B cell (primary cell): ENCODE measurements around the gene TRHDE. TPM values are rescaled to one million over a fixed set of nuclear protein-coding genes. Genes with fewer than 3 reads are reported as not detected.

Source experiments
- ATAC-seq: fragments of 200-7000 bp; cut with Tn5 transposase; one replicate; pipeline ENCODE4 v1.10.0; 2021; ENCODE audit warnings: low read depth, mild to moderate bottlenecking, moderate number of reproducible peaks, moderate library complexity
- CTCF ChIA-PET: fragments of 350-600 bp; sonication (Branson Sonifier 250); formaldehyde crosslinking; loops from one replicate; lab custom pipeline; 2021; ENCODE audit warnings: antibody characterized with exemption, inconsistent platforms; lab: Charles Lee
- POLR2A ChIA-PET: fragments of 350-600 bp; sonication (Branson Sonifier 250); formaldehyde crosslinking; loops from one replicate; lab custom pipeline; 2021; ENCODE audit warnings: antibody characterized with exemption; lab: Charles Lee
- DNase-seq: peaks from one replicate; pipeline ENCODE4 v3.0.0; 2013
- H2AFZ ChIP-seq: 2 replicates; pipeline ENCODE4 v1.6.1; 2012; ENCODE audit warnings: mild to moderate bottlenecking, low read depth, low read length; ENCODE audit not compliant: insufficient read depth, poor library complexity, severe bottlenecking
- H3K27ac ChIP-seq, 2 donors: 1 replicate in 1 of 2; 2 replicates in 1 of 2; pipeline ENCODE4 v1.5.1; 2012 to 2013; ENCODE audit warnings: low read length in 2 of 2, mild to moderate bottlenecking in 2 of 2, moderate library complexity in 1 of 2
- H3K27me3 ChIP-seq, 4 experiments: fragments of 200-600 bp in 1 of 4; sonication (generic) in 1 of 4; replicated peaks in 1 of 4; 1 replicate in 2 of 4; 2 replicates in 2 of 4; pipeline versions ENCODE4 v1.6.1 to v1.7.0; 2013 to 2016; ENCODE audit warnings: low read length in 3 of 4, mild to moderate bottlenecking in 2 of 4, mixed read lengths in 1 of 4, moderate library complexity in 1 of 4; ENCODE audit not compliant: insufficient read depth in 4 of 4, control insufficient read depth in 3 of 4; ENCODE audit errors: control extremely low read depth in 1 of 4
- H3K36me3 ChIP-seq, 2 experiments: replicated peaks in 1 of 2; 1 replicate in 1 of 2; 2 replicates in 1 of 2; pipeline versions ENCODE4 v1.6.1 to v1.7.1; 2013; ENCODE audit warnings: low read length in 1 of 2; ENCODE audit not compliant: insufficient read depth in 2 of 2, control insufficient read depth in 1 of 2; ENCODE audit errors: control extremely low read depth in 1 of 2, extremely low read depth in 1 of 2
- H3K4me1 ChIP-seq, 2 donors: fragments of 200-600 bp in 1 of 2; sonication (generic) in 1 of 2; 1 replicate in 1 of 2; 2 replicates in 1 of 2; pipeline versions ENCODE4 v1.5.1 to v1.6.1; 2013 to 2017; ENCODE audit warnings: low read length in 2 of 2; ENCODE audit not compliant: control insufficient read depth in 2 of 2, insufficient read depth in 2 of 2
- H3K4me2 ChIP-seq: replicated peaks from 2 replicates; pipeline ENCODE3; 2012; ENCODE audit warnings: mild to moderate bottlenecking, low read depth, low read length; ENCODE audit not compliant: poor library complexity, severe bottlenecking
- H3K4me3 ChIP-seq, 5 experiments: fragments of 200-600 bp in 1 of 5; sonication (generic) in 1 of 5; 1 replicate in 3 of 5; 2 replicates in 2 of 5; pipeline versions ENCODE4 v1.5.1 to v1.7.0; 2011 to 2016; ENCODE audit warnings: low read length in 4 of 5, mild to moderate bottlenecking in 4 of 5, low read depth in 2 of 5, control low read depth in 1 of 5, moderate library complexity in 1 of 5; ENCODE audit not compliant: insufficient read depth in 1 of 5; ENCODE audit errors: control extremely low read depth in 1 of 5, extremely low read depth in 1 of 5
- H3K79me2 ChIP-seq: fragments of 200-600 bp; sonication (generic); one replicate; pipeline ENCODE4 v1.6.0; 2016; ENCODE audit warnings: low read length; ENCODE audit not compliant: control insufficient read depth, insufficient read depth
- H3K9ac ChIP-seq: fragments of 200-600 bp; sonication (generic); 2 replicates; pipeline ENCODE4 v1.6.1; 2017; ENCODE audit warnings: mild to moderate bottlenecking, low read length, moderate library complexity
- H3K9me3 ChIP-seq, 3 donors: one replicate each; pipeline versions ENCODE4 v1.6.1 to v1.7.1; 2013; ENCODE audit warnings: low read length in 2 of 3; ENCODE audit not compliant: control insufficient read depth in 2 of 3, insufficient read depth in 1 of 3; ENCODE audit errors: control extremely low read depth in 1 of 3
- H4K20me1 ChIP-seq: 2 replicates; pipeline ENCODE4 v1.6.0; 2012; ENCODE audit warnings: mild to moderate bottlenecking, low read length; ENCODE audit not compliant: insufficient read depth, control insufficient read depth, poor library complexity, severe bottlenecking
- H3K27ac Mint-ChIP-seq: one replicate; pipeline ENCODE4 v1.8.0; 2021; ENCODE audit warnings: mixed read lengths
- H3K27me3 Mint-ChIP-seq: one replicate; pipeline ENCODE4 v1.8.0; 2021; ENCODE audit warnings: mixed read lengths
- H3K4me1 Mint-ChIP-seq: one replicate; pipeline ENCODE4 v1.8.0; 2021; ENCODE audit warnings: mixed read lengths
- H3K4me3 Mint-ChIP-seq: one replicate; pipeline ENCODE4 v1.8.0; 2021; ENCODE audit warnings: mixed read lengths
- H3K9me3 Mint-ChIP-seq: one replicate; pipeline ENCODE4 v1.8.0; 2022; ENCODE audit warnings: mixed read lengths; ENCODE audit not compliant: insufficient read depth
- EZH2 ChIP-seq: IDR thresholded peaks from 2 replicates; pipeline ENCODE4 v1.6.1; 2012; ENCODE audit warnings: borderline replicate concordance, low read depth, mild to moderate bottlenecking, moderate library complexity, low read length; ENCODE audit not compliant: insufficient read depth, poor library complexity, severe bottlenecking
- WGBS: methylation state at CpG from one replicate; pipeline ENCODE4 v1.1.5; 2013; ENCODE audit warnings: missing lambda C conversion rate; ENCODE audit not compliant: insufficient coverage; 5-methylcytosine and 5-hydroxymethylcytosine counted together
- intact Hi-C: fragments of 100-400 bp; cut with micrococcal nuclease; formaldehyde crosslinking; loops from one replicate; pipeline ENCODE4 v1.10.0; 2022
- polyA plus RNA-seq: library from polyadenylated mRNA; depleted of rRNA; stranded (reverse); fragments of >200 nt; gene quantifications from 2 replicates; pipeline ENCODE4 v1.2.3, GENCODE V29; 2012
- total RNA-seq, 2 donors: library from RNA; stranded (reverse); fragments of 120-200 nt in 1 of 2; gene quantifications; 1 replicate in 1 of 2; 2 replicates in 1 of 2; pipeline versions ENCODE4 v1.2.3 to v1.2.4, GENCODE V29; 2013 to 2022
- TF ChIP-seq, protein P1 (sequence below): fragments of 200-600 bp; IDR thresholded peaks from one replicate; pipeline ENCODE4 v1.8.0; 2022; ENCODE audit warnings: antibody characterized with exemption, mild to moderate bottlenecking

Gene TRHDE
- total and polyA plus RNA-seq, 2 donors (not counting 1 experiment from before 2014, with no cell fraction given): not detected

- ATAC-seq: no peak
These were observed 13.7 kb downstream of the TRHDE start for GRCh38 chr12:72285861-72286260.

DNA sequence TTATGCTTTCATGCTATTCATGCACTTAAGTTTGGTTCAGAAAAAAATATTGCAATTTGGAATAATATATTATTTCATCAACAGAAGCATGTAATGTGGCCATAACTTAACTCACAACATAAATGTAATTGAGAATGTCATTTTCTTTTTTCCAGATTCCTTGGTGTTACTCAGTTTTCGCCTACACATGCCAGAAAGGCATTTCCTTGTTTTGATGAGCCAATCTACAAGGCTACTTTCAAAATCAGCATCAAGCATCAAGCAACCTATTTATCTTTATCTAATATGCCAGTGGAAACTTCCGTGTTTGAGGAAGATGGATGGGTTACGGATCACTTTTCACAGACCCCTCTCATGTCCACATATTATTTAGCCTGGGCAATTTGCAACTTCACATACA is 14.4 kb downstream of the TRHDE start:
- no peaks in the 10 kb centered on the region for H3K9me3 ChIP-seq
- H3K4me1 ChIP-seq: no peaks in the 10 kb centered on the region
- intact Hi-C loops: no loop called here
- H3K4me1 Mint-ChIP-seq: no peaks in the 10 kb centered on the region
- WGBS: no CpG with 5 or more reads among the region's 3 CpGs
- H3K27ac ChIP-seq: no peak overlapping the region
- no peak overlapping the region for H3K9ac ChIP-seq
- H3K27ac Mint-ChIP-seq: no peak overlapping the region
- H3K36me3 ChIP-seq: no peaks in the 10 kb centered on the region
- ChIA-PET POLR2A (no interaction called here), CTCF (no interaction called here)
- H3K27me3 Mint-ChIP-seq: no peaks in the 10 kb centered on the region
- DNase-seq (no peak), ATAC-seq (no peak)
- peaks cover 2% of the 10 kb centered on the region for H3K9me3 Mint-ChIP-seq
- no peak overlapping the region for H3K4me2 ChIP-seq
- no peaks in the 10 kb centered on the region for H3K27me3 ChIP-seq
- no peak overlapping the region for H2AFZ ChIP-seq
- H4K20me1 ChIP-seq: no peaks in the 10 kb centered on the region
- H3K4me3 Mint-ChIP-seq: no peak overlapping the region
- H3K4me3 ChIP-seq: no peak overlapping the region
- TF ChIP-seq EZH2: no peak
- TF ChIP-seq, protein P1, sequence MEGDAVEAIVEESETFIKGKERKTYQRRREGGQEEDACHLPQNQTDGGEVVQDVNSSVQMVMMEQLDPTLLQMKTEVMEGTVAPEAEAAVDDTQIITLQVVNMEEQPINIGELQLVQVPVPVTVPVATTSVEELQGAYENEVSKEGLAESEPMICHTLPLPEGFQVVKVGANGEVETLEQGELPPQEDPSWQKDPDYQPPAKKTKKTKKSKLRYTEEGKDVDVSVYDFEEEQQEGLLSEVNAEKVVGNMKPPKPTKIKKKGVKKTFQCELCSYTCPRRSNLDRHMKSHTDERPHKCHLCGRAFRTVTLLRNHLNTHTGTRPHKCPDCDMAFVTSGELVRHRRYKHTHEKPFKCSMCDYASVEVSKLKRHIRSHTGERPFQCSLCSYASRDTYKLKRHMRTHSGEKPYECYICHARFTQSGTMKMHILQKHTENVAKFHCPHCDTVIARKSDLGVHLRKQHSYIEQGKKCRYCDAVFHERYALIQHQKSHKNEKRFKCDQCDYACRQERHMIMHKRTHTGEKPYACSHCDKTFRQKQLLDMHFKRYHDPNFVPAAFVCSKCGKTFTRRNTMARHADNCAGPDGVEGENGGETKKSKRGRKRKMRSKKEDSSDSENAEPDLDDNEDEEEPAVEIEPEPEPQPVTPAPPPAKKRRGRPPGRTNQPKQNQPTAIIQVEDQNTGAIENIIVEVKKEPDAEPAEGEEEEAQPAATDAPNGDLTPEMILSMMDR: no peak
- no peaks in the 10 kb centered on the region for H3K79me2 ChIP-seq

More at GRCh38 chr12:72285861-72286260, 13.7 kb downstream of the TRHDE start:
- Mint-ChIP-seq H3K27ac (no peak overlapping the region), H3K4me3 (no peak overlapping the region), H3K27me3 (no peaks in the 10 kb centered on the region), H3K9me3 (peaks cover 2% of the 10 kb centered on the region), H3K4me1 (no peaks in the 10 kb centered on the region)
- Histone ChIP-seq H3K79me2 (no peaks in the 10 kb centered on the region), H3K27me3 (no peaks in the 10 kb centered on the region), H3K27ac (no peak overlapping the region), H2AFZ (no peak overlapping the region), H3K9ac (no peak overlapping the region), H3K4me2 (no peak overlapping the region), H3K4me1 (no peaks in the 10 kb centered on the region), H3K36me3 (no peaks in the 10 kb centered on the region), H3K9me3 (no peaks in the 10 kb centered on the region), H4K20me1 (no peaks in the 10 kb centered on the region), H3K4me3 (no peak overlapping the region)
- POLR2A ChIA-PET: no interaction called here
- CTCF ChIA-PET: interaction anchor here (0.7 kb wide), 1 partner anchor 1163 kb away, joined by 3 read pairs; no protein-coding TSS in a partner anchor
- intact Hi-C loops: no loop called here
- no peak for DNase-seq
- WGBS: no CpG with 5 or more reads among the region's 1 CpG
- TF ChIP-seq, protein P1: no peak
- TF ChIP-seq EZH2: no peak
